Kidney capillary endothelial cell (primary cell): ENCODE measurements around the gene DDX39B.
A peak's percentile ranks its signal among the peaks of the same experiment; 100 is the strongest.
"Not testable (repeated sequence)": the region's sequence is repeated elsewhere in the genome, so short reads cannot be mapped to it uniquely, and the experiment has no call there.

ENCODE experiments used
- DNase-seq: peaks from one replicate; pipeline ENCODE4 v3.0.0-alpha.2; 2018; ENCODE audit warnings: low spot score

Gene DDX39B

GRCh38 chr6:31528307-31528777 is 13.5 kb downstream of the DDX39B start:
- DNase-seq = no peak

- DNase-seq = peak; percentile 83
Observed at GRCh38 chr6:31525932-31526591, 15.7 kb downstream of the DDX39B start.

GRCh38 chr6:31525553-31525931 is 16.3 kb downstream of the DDX39B start:
- DNase-seq = no peak

- DNase-seq = no peak
Observed at GRCh38 chr6:31521835-31522234, 20.0 kb downstream of the DDX39B start.

GRCh38 chr6:31513456-31514165 is 28.2 kb downstream of the DDX39B start:
- DNase-seq = no peak

- DNase-seq = no peak
Observed at GRCh38 chr6:31510007-31510406, 31.8 kb downstream of the DDX39B start.

GRCh38 chr6:31509036-31509435 is 32.8 kb downstream of the DDX39B start:
- DNase-seq = not testable (repeated sequence)

- DNase-seq = no peak
Observed at GRCh38 chr6:31502586-31502985, 39.2 kb downstream of the DDX39B start.

- not testable (repeated sequence) for DNase-seq
Observed at GRCh38 chr6:31499648-31500047, 42.2 kb downstream of the DDX39B start.

- DNase-seq = peak; percentile 4
Observed at GRCh38 chr6:31498748-31499147, 43.1 kb downstream of the DDX39B start.

GRCh38 chr6:31497531-31498476 is 44.0 kb downstream of the DDX39B start, which contains the start of gene MICB:
MICB (plus strand) TSS chr6:31498145; CDS start chr6:31498194, 49 bp downstream.
- peak; percentile 48 for DNase-seq

GRCh38 chr6:31496826-31497225 is 45.0 kb downstream of the DDX39B start:
- DNase-seq = not testable (repeated sequence)

GRCh38 chr6:31495580-31495979 is 46.2 kb downstream of the DDX39B start:
- peak; percentile 7 for DNase-seq

- DNase-seq = peak; percentile 73
Observed at GRCh38 chr6:31493875-31494694, 47.7 kb downstream of the DDX39B start.

GRCh38 chr6:31493550-31493874 is 48.3 kb downstream of the DDX39B start:
- not testable (repeated sequence) for DNase-seq

- DNase-seq = no peak
Observed at GRCh38 chr6:31490115-31490873, 51.5 kb downstream of the DDX39B start.

GRCh38 chr6:31489086-31489485 is 52.7 kb downstream of the DDX39B start:
- no peak for DNase-seq

- not testable (repeated sequence) for DNase-seq
Observed at GRCh38 chr6:31487674-31488073, 54.1 kb downstream of the DDX39B start.

GRCh38 chr6:31486065-31486837 is 55.6 kb downstream of the DDX39B start:
- DNase-seq = not testable (repeated sequence)

GRCh38 chr6:31485055-31485454 is 56.7 kb downstream of the DDX39B start:
- no peak for DNase-seq
